H1 (cell line): Measurements from ENCODE around the gene CA5A. TPM values are rescaled to one million over a fixed set of nuclear protein-coding genes. Genes with fewer than 3 reads are reported as not detected.
"Not testable (repeated sequence)": the region's sequence is repeated elsewhere in the genome, so short reads cannot be mapped to it uniquely, and the experiment has no call there.

Source experiments
- CTCF ChIA-PET: fragments of 300-600 bp; sonication (Branson Sonifier 250); formaldehyde crosslinking; loops from one replicate; lab custom pipeline; 2021; ENCODE audit not compliant: partially characterized antibody; lab: Charles Lee
- POLR2A ChIA-PET: fragments of 300-600 bp; sonication (Branson Sonifier 250); formaldehyde crosslinking; loops from one replicate; lab custom pipeline; 2021; ENCODE audit warnings: inconsistent platforms; ENCODE audit not compliant: partially characterized antibody; lab: Charles Lee
- DNase-seq, 2 experiments: peaks; one replicate each; pipeline versions ENCODE4 v3.0.0 to v3.0.0-alpha.2; 2010 to 2022; ENCODE audit warnings: low spot score in 2 of 2, low read depth in 1 of 2, mixed read lengths in 1 of 2
- FAIRE-seq: peaks from 2 replicates; lab custom pipeline; 2011; peaks lifted over from hg19 to GRCh38; lab: Jason Lieb, UNC
- H2AFZ ChIP-seq: 2 replicates; pipeline ENCODE4 v1.8.1; 2012; ENCODE audit warnings: low read length, inconsistent platforms
- H2AK5ac ChIP-seq: 2 replicates; pipeline ENCODE4 v1.6.1; 2013; ENCODE audit warnings: low read depth, low read length
- H2BK120ac ChIP-seq: replicated peaks from 2 replicates; pipeline ENCODE3; 2013; ENCODE audit warnings: low read depth, low read length, inconsistent platforms
- H2BK12ac ChIP-seq: 2 replicates; pipeline ENCODE4 v1.6.1; 2013; ENCODE audit warnings: low read depth, low read length
- H2BK15ac ChIP-seq: 2 replicates; pipeline ENCODE4 v1.6.1; 2013; ENCODE audit warnings: low read length
- H2BK20ac ChIP-seq: 2 replicates; pipeline ENCODE4 v1.6.1; 2013; ENCODE audit warnings: low read length
- H2BK5ac ChIP-seq: 2 replicates; pipeline ENCODE4 v1.6.1; 2013; ENCODE audit warnings: low read depth, low read length
- H3K14ac ChIP-seq: 2 replicates; pipeline ENCODE4 v1.6.1; 2013; ENCODE audit warnings: inconsistent platforms; ENCODE audit not compliant: insufficient read length
- H3K18ac ChIP-seq: 2 replicates; pipeline ENCODE4 v1.6.1; 2013; ENCODE audit warnings: low read length; ENCODE audit errors: extremely low read depth
- H3K23ac ChIP-seq: 2 replicates; pipeline ENCODE4 v1.6.1; 2013; ENCODE audit warnings: inconsistent platforms; ENCODE audit not compliant: insufficient read length
- H3K23me2 ChIP-seq: 2 replicates; pipeline ENCODE4 v1.6.1; 2013; ENCODE audit warnings: low read depth, low read length
- H3K27ac ChIP-seq: 2 replicates; pipeline ENCODE4 v1.6.1; 2011; ENCODE audit warnings: low read depth, low read length, inconsistent platforms
- H3K27me3 ChIP-seq, 4 experiments: replicated peaks in 1 of 4; 1 replicate in 1 of 4; 2 replicates in 3 of 4; pipeline versions ENCODE4 v1.6.1 to v1.8.1; 2011 to 2013; ENCODE audit warnings: low read length in 3 of 4, mild to moderate bottlenecking in 3 of 4, inconsistent platforms in 2 of 4, mixed read lengths in 2 of 4, moderate library complexity in 1 of 4; ENCODE audit not compliant: control insufficient read depth in 3 of 4, insufficient read depth in 3 of 4; ENCODE audit errors: extremely low read depth in 1 of 4
- H3K36me3 ChIP-seq, 4 experiments: 2 replicates each; pipeline versions ENCODE4 v1.6.1 to v1.8.1; 2011 to 2013; ENCODE audit warnings: mild to moderate bottlenecking in 4 of 4, low read length in 3 of 4, moderate library complexity in 2 of 4, control low read depth in 1 of 4, inconsistent platforms in 1 of 4; ENCODE audit not compliant: insufficient read depth in 4 of 4, control insufficient read depth in 2 of 4
- H3K4ac ChIP-seq: replicated peaks from 2 replicates; pipeline ENCODE3; 2013; ENCODE audit warnings: low read length, low read depth, mixed read lengths, inconsistent platforms; ENCODE audit not compliant: insufficient read length
- H3K4me1 ChIP-seq, 4 experiments: replicated peaks in 1 of 4; 1 replicate in 1 of 4; 2 replicates in 3 of 4; pipeline versions ENCODE4 v1.6.1 to v1.8.1; 2011 to 2013; ENCODE audit warnings: low read length in 3 of 4, inconsistent platforms in 2 of 4, mixed read lengths in 1 of 4; ENCODE audit not compliant: insufficient read depth in 4 of 4, control insufficient read depth in 3 of 4
- H3K4me2 ChIP-seq, 2 experiments: 2 replicates each; pipeline versions ENCODE4 v1.6.1 to v1.8.1; 2011 to 2013; ENCODE audit warnings: low read depth in 2 of 2, low read length in 2 of 2, control low read depth in 1 of 2, inconsistent platforms in 1 of 2, mild to moderate bottlenecking in 1 of 2; ENCODE audit not compliant: insufficient read depth in 1 of 2
- H3K4me3 ChIP-seq, 4 experiments: fragments of 200-600, 300-600 bp in 1 of 4; sonication (generic), shearing (Covaris generic), sonication (Bioruptor Twin) in 1 of 4; 2 replicates each; pipeline versions ENCODE4 v1.5.1 to v1.8.1; 2011 to 2016; ENCODE audit warnings: low read length in 4 of 4, low read depth in 3 of 4, control low read depth in 2 of 4, inconsistent platforms in 2 of 4, mild to moderate bottlenecking in 2 of 4, mixed read lengths in 1 of 4, moderate library complexity in 1 of 4; ENCODE audit not compliant: insufficient read depth in 2 of 4; ENCODE audit errors: extremely low read depth in 1 of 4
- H3K56ac ChIP-seq: replicated peaks from 2 replicates; pipeline ENCODE3; 2013; ENCODE audit warnings: low read depth, mild to moderate bottlenecking, mixed read lengths, low read length, inconsistent platforms; ENCODE audit not compliant: insufficient read length
- H3K79me1 ChIP-seq: 2 replicates; pipeline ENCODE4 v1.6.1; 2013; ENCODE audit warnings: low read depth, low read length, control low read depth
- H3K79me2 ChIP-seq, 2 experiments: 2 replicates each; pipeline versions ENCODE4 v1.6.1 to v1.8.1; 2012 to 2013; ENCODE audit warnings: low read length in 2 of 2, mild to moderate bottlenecking in 2 of 2, inconsistent platforms in 1 of 2; ENCODE audit not compliant: insufficient read depth in 2 of 2, control insufficient read depth in 1 of 2
- H3K9ac ChIP-seq, 4 experiments: replicated peaks in 1 of 4; 1 replicate in 1 of 4; 2 replicates in 3 of 4; pipeline versions ENCODE4 v1.6.1 to v1.8.1; 2011 to 2013; ENCODE audit warnings: low read depth in 3 of 4, low read length in 3 of 4, control low read depth in 2 of 4, mild to moderate bottlenecking in 2 of 4, moderate library complexity in 2 of 4, inconsistent platforms in 1 of 4; ENCODE audit errors: extremely low read depth in 1 of 4
- H3K9me3 ChIP-seq, 2 experiments: 2 replicates each; pipeline versions ENCODE4 v1.6.1 to v1.8.1; 2012 to 2013; ENCODE audit warnings: mild to moderate bottlenecking in 2 of 2, moderate library complexity in 2 of 2, control low read depth in 1 of 2, inconsistent platforms in 1 of 2, low read depth in 1 of 2, low read length in 1 of 2, mixed read lengths in 1 of 2; ENCODE audit not compliant: insufficient read depth in 2 of 2
- H4K20me1 ChIP-seq, 2 experiments: replicated peaks in 1 of 2; 2 replicates each; pipeline versions ENCODE3 to v1.8.1; 2011 to 2013; ENCODE audit warnings: inconsistent platforms in 2 of 2, low read length in 2 of 2, mild to moderate bottlenecking in 1 of 2; ENCODE audit not compliant: insufficient read depth in 2 of 2, control insufficient read depth in 1 of 2
- H4K5ac ChIP-seq: 2 replicates; pipeline ENCODE4 v1.6.1; 2013; ENCODE audit warnings: low read length, low read depth, mixed read lengths, inconsistent platforms; ENCODE audit not compliant: insufficient read length
- H4K8ac ChIP-seq: 2 replicates; pipeline ENCODE4 v1.8.0; 2013; ENCODE audit warnings: mild to moderate bottlenecking, moderate library complexity, low read length, inconsistent platforms; ENCODE audit not compliant: insufficient read depth; ENCODE audit errors: extremely low read depth
- H4K91ac ChIP-seq: replicated peaks from 2 replicates; pipeline ENCODE3; 2013; ENCODE audit warnings: low read length, mixed read lengths, inconsistent platforms; ENCODE audit not compliant: insufficient read length
- GTF2F1 ChIP-seq: IDR thresholded peaks from 2 replicates; pipeline ENCODE4 v1.6.1; 2012; ENCODE audit warnings: low read depth, low read length, improper control_type of control experiment, borderline replicate concordance
- WGBS, 2 experiments: shearing (Covaris generic) in 1 of 2; methylation state at CpG; one replicate each; pipeline versions ENCODE4 v1.1.6 to v1.1.7; 2013 to 2015; ENCODE audit warnings: low lambda C conversion rate in 2 of 2, mixed read lengths in 2 of 2, inconsistent platforms in 1 of 2, low coverage in 1 of 2, missing lambda C conversion rate in 1 of 2; ENCODE audit not compliant: insufficient replicate concordance in 2 of 2, insufficient coverage in 1 of 2, insufficient read length in 1 of 2; ENCODE audit errors: extremely low coverage in 1 of 2, missing lambda C conversion rate in 1 of 2; 5-methylcytosine and 5-hydroxymethylcytosine counted together
- polyA plus RNA-seq, 7 experiments: library from polyadenylated mRNA; depleted of rRNA in 3 of 7; stranded (reverse) in 5 of 7; unstranded in 2 of 7; fragments of >200 nt in 5 of 7; fragments of 200-250 nt in 2 of 7; gene quantifications; 1 replicate in 5 of 7; 2 replicates in 1 of 7; 4 replicates in 1 of 7; pipeline versions ENCODE4 v1.2.1 to v1.2.3, GENCODE V29; 2011 to 2013; ENCODE audit warnings: missing spikeins in 2 of 7, mixed read lengths in 2 of 7
- total RNA-seq: library from RNA; stranded (reverse); fragmentation: NEBNext Ultra II Directional; extraction: Animal tissue kit (Norgen Biotek cat#: 25700); gene quantifications from 2 replicates; pipeline ENCODE4 v1.2.1, GENCODE V29; 2021
- TF ChIP-seq, protein P1 (sequence below): IDR thresholded peaks from 2 replicates; pipeline ENCODE4 v1.6.1; 2011; ENCODE audit warnings: low read depth, mild to moderate bottlenecking, low read length; ENCODE audit not compliant: insufficient read depth

The CA5A gene
- total and polyA plus RNA-seq, 2 of the 8 experiments (the other 6 are each of a cell fraction or from before 2014, with no cell fraction given), result not detected

DNA sequence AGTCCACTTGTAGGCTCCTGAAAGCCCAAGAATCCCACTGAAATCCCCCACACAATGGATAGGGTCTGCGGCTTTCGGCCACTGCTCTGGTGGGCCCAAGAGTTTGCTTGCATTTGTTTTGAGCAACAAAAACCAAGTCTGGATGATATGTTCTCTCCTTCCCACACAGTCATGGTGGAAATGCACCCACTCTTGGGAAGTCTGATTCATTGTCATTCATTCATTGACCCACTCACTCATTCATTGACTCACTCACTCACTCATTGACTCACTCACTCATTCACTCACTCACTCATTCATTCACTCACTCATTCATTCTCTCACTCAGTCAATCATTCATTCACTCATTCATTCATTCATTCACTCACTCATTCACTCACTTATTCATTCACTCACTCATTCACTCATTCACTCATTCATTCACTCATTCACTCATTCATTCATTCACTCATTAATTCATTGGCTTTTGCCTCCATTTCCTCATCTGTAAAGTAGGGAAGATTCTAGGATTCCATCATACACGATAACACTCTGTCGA, 2.2 kb upstream of the CA5A start (continued):
- TF ChIP-seq, protein P1, sequence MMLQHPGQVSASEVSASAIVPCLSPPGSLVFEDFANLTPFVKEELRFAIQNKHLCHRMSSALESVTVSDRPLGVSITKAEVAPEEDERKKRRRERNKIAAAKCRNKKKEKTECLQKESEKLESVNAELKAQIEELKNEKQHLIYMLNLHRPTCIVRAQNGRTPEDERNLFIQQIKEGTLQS, result no peak
- TF ChIP-seq GTF2F1, result no peak

DNA sequence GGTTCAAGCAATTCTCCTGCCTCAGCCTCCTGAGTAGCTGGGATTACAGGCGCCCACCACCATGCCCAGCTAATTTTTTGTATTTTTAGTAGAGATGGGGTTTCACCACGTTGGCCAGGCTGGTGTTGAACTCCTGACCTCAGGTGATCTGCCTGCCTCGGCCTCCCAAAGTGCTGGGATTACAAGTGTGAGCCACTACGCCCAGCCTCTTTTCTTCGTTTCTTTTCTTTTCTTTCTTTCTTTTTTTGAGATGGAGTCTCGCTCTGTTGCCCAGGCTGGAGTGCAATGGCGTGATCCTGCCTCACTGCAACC, 858 bp upstream of the CA5A start:
- H3K14ac ChIP-seq, H3K23ac ChIP-seq, H2BK120ac ChIP-seq, H3K4me1 ChIP-seq, H3K23me2 ChIP-seq, H3K27ac ChIP-seq, H3K4me2 ChIP-seq, H4K20me1 ChIP-seq, H3K56ac ChIP-seq, H4K91ac ChIP-seq, H3K4me3 ChIP-seq, H3K79me1 ChIP-seq, DNase-seq, H2AK5ac ChIP-seq, H2BK12ac ChIP-seq, H4K5ac ChIP-seq, H3K9ac ChIP-seq, H3K9me3 ChIP-seq, H3K27me3 ChIP-seq, H2BK5ac ChIP-seq, H2BK20ac ChIP-seq, H3K4ac ChIP-seq, H2AFZ ChIP-seq, H2BK15ac ChIP-seq, H3K79me2 ChIP-seq, H4K8ac ChIP-seq, FAIRE-seq, H3K18ac ChIP-seq, H3K36me3 ChIP-seq: not testable (repeated sequence)
- CTCF ChIA-PET, result interaction anchor here (1.0 to 1.3 kb wide), 2 partner anchors 10 to 20 kb away, joined by 3 to 4 read pairs; no protein-coding TSS in a partner anchor
- WGBS, 2 experiments, result 85% methylated on average over 7 of the region's 7 CpGs; no CpG with 5 or more reads in 1 of the 2 experiments
- POLR2A ChIA-PET, result interaction anchor here (1.2 kb wide), 1 partner anchor 20 kb away, joined by 5 read pairs; no protein-coding TSS in a partner anchor
